HFFc6 (cell line): ENCODE data around the gene RWDD4. TPM values are rescaled to one million over a fixed set of nuclear protein-coding genes. Genes with fewer than 3 reads are reported as not detected.
A peak's percentile ranks its signal among the peaks of the same experiment; 100 is the strongest.

Experiments used
- DNase-seq: peaks from one replicate; pipeline ENCODE4 v3.0.0-alpha.2; 2018
- H3K27ac Mint-ChIP-seq: 2 replicates; pipeline ENCODE4 v1.8.0; 2020; ENCODE audit warnings: mild to moderate bottlenecking, mixed read lengths
- H3K27me3 Mint-ChIP-seq: 2 replicates; pipeline ENCODE4 v1.8.0; 2021; ENCODE audit warnings: mild to moderate bottlenecking, moderate library complexity, mixed read lengths; ENCODE audit not compliant: insufficient read depth
- H3K36me3 Mint-ChIP-seq: 2 replicates; pipeline ENCODE4 v1.8.0; 2021; ENCODE audit warnings: low read depth, mixed read lengths
- H3K4me1 Mint-ChIP-seq: 2 replicates; pipeline ENCODE4 v1.8.0; 2020; ENCODE audit warnings: low read depth, mixed read lengths
- H3K4me3 Mint-ChIP-seq: 2 replicates; pipeline ENCODE4 v1.8.0; 2020; ENCODE audit warnings: mild to moderate bottlenecking, moderate library complexity, mixed read lengths
- H3K9me3 Mint-ChIP-seq: 2 replicates; pipeline ENCODE4 v1.8.0; 2020; ENCODE audit warnings: mild to moderate bottlenecking, mixed read lengths
- total RNA-seq, 6 experiments: library from RNA; stranded (reverse); fragmentation: NEBNext Ultra II Directional; extraction: Animal tissue kit (Norgen Biotek cat#: 25700); gene quantifications; 2 replicates in 1 of 6; 3 replicates in 5 of 6; pipeline ENCODE4 v1.2.3, GENCODE V29; 2021
- TF ChIP-seq, protein P1 (sequence below): fragments of 200-600 bp; sonication (generic); IDR thresholded peaks from 2 replicates; pipeline ENCODE4 v1.5.0; 2021; ENCODE audit warnings: antibody characterized with exemption, mild to moderate bottlenecking

Gene RWDD4
- total RNA-seq, 6 experiments from 2014 or later, result 26.3 to 30.9 (median 28.9) TPM

GRCh38 chr4:183636503-183636902 lies 22.5 kb downstream of the RWDD4 start:
- TF ChIP-seq, protein P1, sequence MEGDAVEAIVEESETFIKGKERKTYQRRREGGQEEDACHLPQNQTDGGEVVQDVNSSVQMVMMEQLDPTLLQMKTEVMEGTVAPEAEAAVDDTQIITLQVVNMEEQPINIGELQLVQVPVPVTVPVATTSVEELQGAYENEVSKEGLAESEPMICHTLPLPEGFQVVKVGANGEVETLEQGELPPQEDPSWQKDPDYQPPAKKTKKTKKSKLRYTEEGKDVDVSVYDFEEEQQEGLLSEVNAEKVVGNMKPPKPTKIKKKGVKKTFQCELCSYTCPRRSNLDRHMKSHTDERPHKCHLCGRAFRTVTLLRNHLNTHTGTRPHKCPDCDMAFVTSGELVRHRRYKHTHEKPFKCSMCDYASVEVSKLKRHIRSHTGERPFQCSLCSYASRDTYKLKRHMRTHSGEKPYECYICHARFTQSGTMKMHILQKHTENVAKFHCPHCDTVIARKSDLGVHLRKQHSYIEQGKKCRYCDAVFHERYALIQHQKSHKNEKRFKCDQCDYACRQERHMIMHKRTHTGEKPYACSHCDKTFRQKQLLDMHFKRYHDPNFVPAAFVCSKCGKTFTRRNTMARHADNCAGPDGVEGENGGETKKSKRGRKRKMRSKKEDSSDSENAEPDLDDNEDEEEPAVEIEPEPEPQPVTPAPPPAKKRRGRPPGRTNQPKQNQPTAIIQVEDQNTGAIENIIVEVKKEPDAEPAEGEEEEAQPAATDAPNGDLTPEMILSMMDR, result no peak

GRCh38 chr4:183635741-183636140 lies 23.2 kb downstream of the RWDD4 start:
- no peaks in the 10 kb centered on the region for H3K9me3 Mint-ChIP-seq
- peaks cover 51% of the 10 kb centered on the region for H3K4me1 Mint-ChIP-seq
- no peak overlapping the region for H3K27ac Mint-ChIP-seq
- peaks cover 2% of the 10 kb centered on the region for H3K27me3 Mint-ChIP-seq
- no peaks in the 10 kb centered on the region for H3K36me3 Mint-ChIP-seq
- DNase-seq, result no peak
- no peak overlapping the region for H3K4me3 Mint-ChIP-seq
- TF ChIP-seq, protein P1, result no peak

More at GRCh38 chr4:183636503-183636902, 22.5 kb downstream of the RWDD4 start:
- Mint-ChIP-seq H3K36me3 (no peaks in the 10 kb centered on the region), H3K4me1 (peaks cover 51% of the 10 kb centered on the region), H3K9me3 (no peaks in the 10 kb centered on the region), H3K4me3 (no peak overlapping the region), H3K27me3 (peaks cover 2% of the 10 kb centered on the region), H3K27ac (no peak overlapping the region)
- no peak for DNase-seq

GRCh38 chr4:183635321-183635720 lies 23.7 kb downstream of the RWDD4 start:
- no peak for DNase-seq
- Mint-ChIP-seq H3K4me3 (no peak overlapping the region), H3K27ac (no peak overlapping the region), H3K27me3 (peaks cover 2% of the 10 kb centered on the region), H3K9me3 (no peaks in the 10 kb centered on the region), H3K4me1 (peaks cover 51% of the 10 kb centered on the region), H3K36me3 (no peaks in the 10 kb centered on the region)
- TF ChIP-seq, protein P1, result no peak

- Mint-ChIP-seq H3K36me3 (no peaks in the 10 kb centered on the region), H3K4me1 (peaks cover 41% of the 10 kb centered on the region), H3K27ac (peak overlapping the region; percentile 88), H3K27me3 (peaks cover 2% of the 10 kb centered on the region), H3K9me3 (no peaks in the 10 kb centered on the region), H3K4me3 (peak overlapping the region; percentile 62)
- no peak for DNase-seq
- TF ChIP-seq, protein P1, result no peak
Measured at GRCh38 chr4:183633476-183634400, 25.2 kb downstream of the RWDD4 start.

- DNase-seq, result no peak
- peaks cover 31% of the 10 kb centered on the region for H3K4me1 Mint-ChIP-seq
- no peaks in the 10 kb centered on the region for H3K9me3 Mint-ChIP-seq
- H3K27me3 Mint-ChIP-seq, result peaks cover 2% of the 10 kb centered on the region
- TF ChIP-seq, protein P1, result no peak
- H3K27ac Mint-ChIP-seq, result no peak overlapping the region
- no peak overlapping the region for H3K4me3 Mint-ChIP-seq
- H3K36me3 Mint-ChIP-seq, result no peaks in the 10 kb centered on the region
Measured at GRCh38 chr4:183632689-183633088, 26.3 kb downstream of the RWDD4 start.
